ENCODE data around the gene GP2.
"Not testable (repeated sequence)": the region's sequence is repeated elsewhere in the genome, so short reads cannot be mapped to it uniquely, and the experiment has no call there.

GP2 gene

GRCh38 chr16:20315764-20316163, 11.5 kb downstream of the GP2 start:
- H3K4me3 ChIP-seq (ENCODE audit: low read depth, low read length) = no peak overlapping the region
- TF ChIP-seq, protein P1, sequence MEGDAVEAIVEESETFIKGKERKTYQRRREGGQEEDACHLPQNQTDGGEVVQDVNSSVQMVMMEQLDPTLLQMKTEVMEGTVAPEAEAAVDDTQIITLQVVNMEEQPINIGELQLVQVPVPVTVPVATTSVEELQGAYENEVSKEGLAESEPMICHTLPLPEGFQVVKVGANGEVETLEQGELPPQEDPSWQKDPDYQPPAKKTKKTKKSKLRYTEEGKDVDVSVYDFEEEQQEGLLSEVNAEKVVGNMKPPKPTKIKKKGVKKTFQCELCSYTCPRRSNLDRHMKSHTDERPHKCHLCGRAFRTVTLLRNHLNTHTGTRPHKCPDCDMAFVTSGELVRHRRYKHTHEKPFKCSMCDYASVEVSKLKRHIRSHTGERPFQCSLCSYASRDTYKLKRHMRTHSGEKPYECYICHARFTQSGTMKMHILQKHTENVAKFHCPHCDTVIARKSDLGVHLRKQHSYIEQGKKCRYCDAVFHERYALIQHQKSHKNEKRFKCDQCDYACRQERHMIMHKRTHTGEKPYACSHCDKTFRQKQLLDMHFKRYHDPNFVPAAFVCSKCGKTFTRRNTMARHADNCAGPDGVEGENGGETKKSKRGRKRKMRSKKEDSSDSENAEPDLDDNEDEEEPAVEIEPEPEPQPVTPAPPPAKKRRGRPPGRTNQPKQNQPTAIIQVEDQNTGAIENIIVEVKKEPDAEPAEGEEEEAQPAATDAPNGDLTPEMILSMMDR (conservative IDR thresholded peaks at IDR 0.05; ENCODE audit: low read depth, low read length) = no peak
- DNase-seq (ENCODE audit: low read depth) = no peak

- TF ChIP-seq, protein P1 (conservative IDR thresholded peaks at IDR 0.05; ENCODE audit: low read depth, low read length) = no peak
- no peak overlapping the region for H3K4me3 ChIP-seq (ENCODE audit: low read depth, low read length)
- DNase-seq (ENCODE audit: low read depth) = no peak
Observed at GRCh38 chr16:20314575-20314974, 12.7 kb downstream of the GP2 start.

- H3K4me3 ChIP-seq (ENCODE audit: low read depth, low read length) = no peak overlapping the region
- TF ChIP-seq, protein P1 (conservative IDR thresholded peaks at IDR 0.05; ENCODE audit: low read depth, low read length) = no peak
- no peak for DNase-seq (ENCODE audit: low read depth)
Observed at GRCh38 chr16:20313741-20314140, 13.6 kb downstream of the GP2 start.

DNA sequence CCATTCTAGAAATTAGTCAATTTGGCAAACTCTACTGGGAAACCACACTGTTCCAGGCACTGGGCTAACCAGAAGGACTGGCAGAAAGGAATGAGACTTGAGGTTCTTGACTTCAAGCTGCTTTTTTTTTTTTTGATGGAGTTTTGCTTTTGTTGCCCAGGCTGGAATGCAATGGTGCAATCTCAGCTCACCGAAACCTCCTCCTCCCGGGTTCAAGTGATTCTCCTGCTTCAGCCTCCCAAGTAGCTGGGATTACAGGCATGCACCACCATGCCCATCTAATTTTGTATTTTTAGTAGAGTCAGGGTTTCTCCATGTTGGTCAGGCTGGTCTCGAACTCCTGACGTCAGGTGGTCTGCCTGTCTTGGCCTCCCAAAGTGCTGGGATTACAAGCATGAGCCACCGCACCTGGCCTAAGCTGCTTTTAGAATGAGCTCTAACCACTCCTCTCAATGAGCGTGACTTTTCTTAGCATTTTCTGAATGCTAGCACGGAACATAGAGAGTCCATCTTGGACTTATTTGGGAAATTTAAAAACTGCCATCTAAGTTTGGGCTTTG, 14.7 kb downstream of the GP2 start:
- H3K4me3 ChIP-seq (ENCODE audit: low read depth, low read length); DNase-seq (ENCODE audit: low read depth): not testable (repeated sequence)

- TF ChIP-seq, protein P1 (conservative IDR thresholded peaks at IDR 0.05; ENCODE audit: low read depth, low read length) = no peak
- H3K4me3 ChIP-seq (ENCODE audit: low read depth, low read length) = no peak overlapping the region
Observed at GRCh38 chr16:20311548-20311947, 15.8 kb downstream of the GP2 start.

DNA sequence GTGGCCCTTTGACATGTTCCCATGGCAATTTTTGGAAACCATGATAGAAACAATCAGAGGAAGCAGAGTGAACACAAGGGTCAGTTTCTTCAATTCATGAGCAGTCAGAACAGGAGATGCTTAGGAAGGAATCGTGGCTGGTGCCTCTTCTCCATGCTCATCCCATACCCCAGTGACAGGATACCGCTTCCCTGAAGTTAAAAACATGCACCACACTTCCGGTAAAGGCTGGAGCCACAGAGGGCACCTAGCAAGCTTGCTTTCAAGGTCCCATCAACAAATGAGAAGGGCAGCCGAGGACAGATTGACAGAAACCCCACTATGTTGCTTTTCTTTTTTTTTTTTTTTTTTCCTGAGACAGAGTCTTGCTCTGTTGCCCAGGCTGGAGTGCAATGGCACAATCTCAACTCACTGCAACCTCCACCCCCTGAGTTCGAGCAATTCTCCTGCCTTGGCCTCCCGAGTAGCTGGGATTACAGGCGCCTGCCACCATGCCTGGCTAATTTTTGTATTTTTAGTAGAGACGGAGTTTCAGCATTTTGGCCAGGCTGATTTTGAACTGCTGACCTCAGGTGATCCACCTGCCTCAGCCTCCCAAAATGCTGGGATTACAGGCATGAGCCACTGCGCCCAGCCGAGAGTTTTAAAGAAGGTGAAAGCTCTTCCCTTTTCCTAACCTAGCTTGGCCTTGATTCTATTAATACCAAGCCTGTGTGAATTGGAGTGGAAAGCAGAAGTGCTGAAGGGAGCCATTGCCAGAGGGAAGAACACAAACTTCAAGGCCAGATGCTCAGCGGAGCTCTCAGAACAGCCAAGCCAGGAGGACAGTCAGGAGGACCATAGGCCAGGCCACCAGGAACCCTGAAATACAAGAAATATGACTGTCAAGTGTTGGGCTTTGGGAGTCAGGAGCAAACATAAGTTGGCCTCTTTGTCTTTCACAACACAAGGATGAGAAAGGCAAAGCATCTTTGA, 16.6 kb downstream of the GP2 start:
- H3K4me3 ChIP-seq (ENCODE audit: low read depth, low read length) = no peak overlapping the region
- TF ChIP-seq, protein P1 (conservative IDR thresholded peaks at IDR 0.05; ENCODE audit: low read depth, low read length) = no peak

More at GRCh38 chr16:20311548-20311947, 15.8 kb downstream of the GP2 start:
- DNase-seq (ENCODE audit: low read depth) = no peak

DNA sequence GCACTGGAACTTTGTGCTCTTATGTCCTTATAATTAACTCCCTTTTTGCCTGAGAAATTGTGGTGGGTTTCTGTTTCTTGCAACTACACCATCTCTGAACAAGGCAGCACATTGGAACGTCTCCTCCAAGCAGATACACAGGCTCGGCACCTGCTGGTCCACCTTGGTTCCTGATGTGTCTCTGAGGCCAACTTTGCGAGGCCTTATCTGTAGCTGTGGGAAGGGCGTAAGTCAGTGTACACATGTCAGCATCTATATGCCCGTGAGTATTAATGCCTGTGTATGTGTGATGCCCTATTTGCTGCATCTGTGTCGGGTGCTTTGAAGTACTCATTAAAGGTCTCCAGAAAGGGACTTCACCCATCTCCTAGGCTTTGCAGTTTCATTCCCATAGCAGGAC, 17.5 kb downstream of the GP2 start:
- TF ChIP-seq, protein P1 (conservative IDR thresholded peaks at IDR 0.05; ENCODE audit: low read depth, low read length) = no peak
- no peak for DNase-seq (ENCODE audit: low read depth)
- no peak overlapping the region for H3K4me3 ChIP-seq (ENCODE audit: low read depth, low read length)

More for the DNA sequence above, 16.6 kb downstream of the GP2 start:
- no peak for DNase-seq (ENCODE audit: low read depth)
